Esophagus squamous epithelium (tissue), 4 donors: ENCODE measurements around the gene ADAM10.

ENCODE experiments used
- CTCF ChIP-seq, 6 experiments: fragments of 450-650 bp in 4 of 6; fragments of 200-600 bp in 2 of 6; sonication (generic) in 2 of 6; IDR thresholded peaks; one replicate each; pipeline ENCODE4 v1.5.1; 2016 to 2019; ENCODE audit warnings: antibody characterized with exemption in 6 of 6, mild to moderate bottlenecking in 4 of 6, moderate library complexity in 4 of 6
- POLR2A ChIP-seq, 4 donors: fragments of 450-650 bp; IDR thresholded peaks; one replicate each; pipeline ENCODE4 v1.6.1; 2017; ENCODE audit warnings: antibody characterized with exemption in 4 of 4, mild to moderate bottlenecking in 4 of 4, moderate library complexity in 3 of 4

GRCh38 chr15:58732625-58733363, 16.7 kb downstream of the ADAM10 start:
- TF ChIP-seq CTCF (IDR thresholded peaks at IDR 0.05): no peak
- TF ChIP-seq POLR2A (IDR thresholded peaks at IDR 0.05): no peak
